ENCODE results near the gene ICE1. TPM values are rescaled to one million over a fixed set of nuclear protein-coding genes. Genes with fewer than 3 reads are reported as not detected.

ICE1 gene
- total RNA-seq, 2 donors from 2014 or later = 36.9 to 40.5 TPM

DNA sequence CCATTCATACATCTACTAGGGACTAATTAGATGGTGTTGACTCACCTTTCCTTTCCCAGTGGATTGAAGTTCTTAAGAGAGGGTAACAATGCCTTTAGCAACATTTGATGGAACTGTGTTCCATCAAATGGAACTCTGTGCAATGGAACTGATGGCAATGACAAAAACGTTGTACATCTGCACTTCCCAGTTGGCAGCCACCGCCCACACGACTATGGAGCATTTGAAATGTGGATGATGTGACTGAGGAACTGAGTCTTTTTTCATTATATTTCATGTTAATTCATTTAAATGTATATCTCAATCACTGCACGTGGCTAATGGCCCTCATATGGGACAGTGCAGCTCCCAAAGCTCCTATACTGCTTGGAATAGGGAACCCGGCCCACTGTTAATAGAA is 39.0 kb upstream of the ICE1 start:
- TF ChIP-seq, protein P1, sequence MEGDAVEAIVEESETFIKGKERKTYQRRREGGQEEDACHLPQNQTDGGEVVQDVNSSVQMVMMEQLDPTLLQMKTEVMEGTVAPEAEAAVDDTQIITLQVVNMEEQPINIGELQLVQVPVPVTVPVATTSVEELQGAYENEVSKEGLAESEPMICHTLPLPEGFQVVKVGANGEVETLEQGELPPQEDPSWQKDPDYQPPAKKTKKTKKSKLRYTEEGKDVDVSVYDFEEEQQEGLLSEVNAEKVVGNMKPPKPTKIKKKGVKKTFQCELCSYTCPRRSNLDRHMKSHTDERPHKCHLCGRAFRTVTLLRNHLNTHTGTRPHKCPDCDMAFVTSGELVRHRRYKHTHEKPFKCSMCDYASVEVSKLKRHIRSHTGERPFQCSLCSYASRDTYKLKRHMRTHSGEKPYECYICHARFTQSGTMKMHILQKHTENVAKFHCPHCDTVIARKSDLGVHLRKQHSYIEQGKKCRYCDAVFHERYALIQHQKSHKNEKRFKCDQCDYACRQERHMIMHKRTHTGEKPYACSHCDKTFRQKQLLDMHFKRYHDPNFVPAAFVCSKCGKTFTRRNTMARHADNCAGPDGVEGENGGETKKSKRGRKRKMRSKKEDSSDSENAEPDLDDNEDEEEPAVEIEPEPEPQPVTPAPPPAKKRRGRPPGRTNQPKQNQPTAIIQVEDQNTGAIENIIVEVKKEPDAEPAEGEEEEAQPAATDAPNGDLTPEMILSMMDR (conservative IDR thresholded peaks at IDR 0.05) = no peak
- H3K27ac Mint-ChIP-seq = no peak overlapping the region
- no peaks in the 10 kb centered on the region for H3K4me1 Mint-ChIP-seq
- H3K27me3 ChIP-seq (ENCODE audit: control insufficient read depth, insufficient read depth, low read length, poor library complexity, severe bottlenecking) = no peaks in the 10 kb centered on the region
- H3K4me1 ChIP-seq (ENCODE audit: control insufficient read depth, insufficient read depth, low read length) = no peaks in the 10 kb centered on the region
- peaks cover 5% of the 10 kb centered on the region for H3K9me3 Mint-ChIP-seq
- peaks cover 2% of the 10 kb centered on the region for H3K27me3 Mint-ChIP-seq (ENCODE audit: insufficient read depth)
- H3K36me3 Mint-ChIP-seq (ENCODE audit: low read depth) = no peaks in the 10 kb centered on the region
- WGBS, 2 experiments (ENCODE audit: insufficient coverage in 1 of 2, insufficient read length in 1 of 2) = 87 to 100% methylated on average over 1 to 5 of the region's 5 CpGs
- no peak overlapping the region for H3K9ac ChIP-seq (ENCODE audit: extremely low read depth, low read length, poor library complexity, severe bottlenecking)
- no peak overlapping the region for H3K4me3 Mint-ChIP-seq
- H3K27ac ChIP-seq (ENCODE audit: low read depth, low read length) = no peak overlapping the region
- no peaks in the 10 kb centered on the region for H3K9me3 ChIP-seq (ENCODE audit: control insufficient read depth, low read length)
- H3K4me3 ChIP-seq (ENCODE audit: low read length) = no peak overlapping the region
- DNase-seq = no peak
- H3K36me3 ChIP-seq (ENCODE audit: control insufficient read depth, insufficient read depth, low read length) = no peaks in the 10 kb centered on the region

DNA sequence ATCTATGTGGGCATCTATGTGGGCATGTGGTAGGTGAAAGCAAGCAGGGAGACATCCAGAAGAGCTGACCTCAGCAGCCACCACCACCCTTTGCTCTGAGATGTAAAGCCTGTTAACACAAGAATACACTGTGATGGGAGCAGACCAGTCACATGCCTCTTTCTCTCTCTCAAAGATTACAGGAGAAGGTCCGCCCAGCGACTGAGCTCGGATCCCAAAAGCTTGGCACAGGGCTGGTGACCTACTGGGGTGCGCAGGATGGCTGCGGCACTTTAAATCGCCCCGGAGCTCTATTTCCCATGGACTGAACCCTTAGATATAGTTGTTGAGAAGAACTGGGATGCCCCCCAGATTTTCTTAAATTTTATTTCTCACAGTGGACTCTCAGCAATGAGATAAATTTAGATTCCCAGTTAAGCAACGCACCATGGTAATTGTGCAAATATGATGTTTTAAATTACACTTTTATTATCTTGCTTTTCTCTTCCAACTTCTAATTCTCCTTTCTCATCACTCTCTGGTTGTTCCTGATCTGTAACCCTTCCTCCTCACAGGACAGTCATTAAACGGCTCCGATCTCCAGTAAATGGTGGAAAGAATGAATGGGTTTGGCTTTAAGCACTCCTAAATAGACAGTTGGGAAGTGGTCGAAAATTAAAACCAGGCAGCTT is 37.7 kb upstream of the ICE1 start:
- H3K36me3 ChIP-seq (ENCODE audit: control insufficient read depth, insufficient read depth, low read length) = no peaks in the 10 kb centered on the region
- TF ChIP-seq, protein P1 (conservative IDR thresholded peaks at IDR 0.05) = no peak
- peaks cover 2% of the 10 kb centered on the region for H3K27me3 Mint-ChIP-seq (ENCODE audit: insufficient read depth)
- no peaks in the 10 kb centered on the region for H3K36me3 Mint-ChIP-seq (ENCODE audit: low read depth)
- 79 to 94% methylated on average over 6 to 11 of the region's 11 CpGs for WGBS, 2 experiments (ENCODE audit: insufficient coverage in 1 of 2, insufficient read length in 1 of 2)
- H3K27ac Mint-ChIP-seq = no peak overlapping the region
- no peak overlapping the region for H3K9ac ChIP-seq (ENCODE audit: extremely low read depth, low read length, poor library complexity, severe bottlenecking)
- peaks cover 2% of the 10 kb centered on the region for H3K9me3 Mint-ChIP-seq
- H3K4me1 Mint-ChIP-seq = no peaks in the 10 kb centered on the region
- DNase-seq = no peak
- no peaks in the 10 kb centered on the region for H3K9me3 ChIP-seq (ENCODE audit: control insufficient read depth, low read length)
- H3K4me1 ChIP-seq (ENCODE audit: control insufficient read depth, insufficient read depth, low read length) = no peaks in the 10 kb centered on the region
- no peak overlapping the region for H3K27ac ChIP-seq (ENCODE audit: low read depth, low read length)
- H3K27me3 ChIP-seq (ENCODE audit: control insufficient read depth, insufficient read depth, low read length, poor library complexity, severe bottlenecking) = no peaks in the 10 kb centered on the region
- no peak overlapping the region for H3K4me3 ChIP-seq (ENCODE audit: low read length)
- H3K4me3 Mint-ChIP-seq = no peak overlapping the region

DNA sequence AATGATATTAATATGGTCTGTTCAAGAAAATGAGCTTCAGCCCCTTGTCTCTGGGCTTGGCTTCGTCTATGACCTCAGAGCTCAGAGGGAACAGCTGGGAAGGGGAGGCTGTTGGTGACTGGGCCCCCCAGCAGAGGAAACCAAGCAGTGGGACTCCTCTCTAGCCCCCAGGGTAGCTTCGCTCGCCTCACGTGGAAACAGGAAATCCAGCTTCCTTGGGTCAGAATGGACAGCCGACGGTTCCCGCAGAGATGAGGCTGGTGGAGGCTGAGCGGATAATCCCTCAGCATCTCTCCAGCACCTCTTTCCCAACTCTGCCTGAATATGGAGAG is 37.2 kb upstream of the ICE1 start:
- no peak overlapping the region for H3K27ac ChIP-seq (ENCODE audit: low read depth, low read length)
- Mint-ChIP-seq H3K4me1 (no peaks in the 10 kb centered on the region), H3K9me3 (peaks cover 2% of the 10 kb centered on the region), H3K27me3 (ENCODE audit: insufficient read depth) (peaks cover 2% of the 10 kb centered on the region), H3K27ac (no peak overlapping the region), H3K4me3 (no peak overlapping the region), H3K36me3 (ENCODE audit: low read depth) (no peaks in the 10 kb centered on the region)
- H3K4me1 ChIP-seq (ENCODE audit: control insufficient read depth, insufficient read depth, low read length) = no peaks in the 10 kb centered on the region
- H3K9me3 ChIP-seq (ENCODE audit: control insufficient read depth, low read length) = no peaks in the 10 kb centered on the region
- TF ChIP-seq, protein P1 (conservative IDR thresholded peaks at IDR 0.05) = no peak
- no peak for DNase-seq
- no peaks in the 10 kb centered on the region for H3K36me3 ChIP-seq (ENCODE audit: control insufficient read depth, insufficient read depth, low read length)
- no peak overlapping the region for H3K9ac ChIP-seq (ENCODE audit: extremely low read depth, low read length, poor library complexity, severe bottlenecking)
- WGBS, 2 experiments (ENCODE audit: insufficient coverage in 1 of 2, insufficient read length in 1 of 2) = 87 to 98% methylated on average over 5 to 8 of the region's 8 CpGs
- H3K27me3 ChIP-seq (ENCODE audit: control insufficient read depth, insufficient read depth, low read length, poor library complexity, severe bottlenecking) = no peaks in the 10 kb centered on the region
- no peak overlapping the region for H3K4me3 ChIP-seq (ENCODE audit: low read length)
